NB4 (cell line): ENCODE results near the gene TEAD4.

Experiments
- CTCF ChIP-seq: IDR thresholded peaks from one replicate; pipeline ENCODE4 v1.5.1; 2012; ENCODE audit warnings: low read depth, low read length
- POLR2A ChIP-seq: IDR thresholded peaks from 2 replicates; pipeline ENCODE4 v1.6.1; 2011; ENCODE audit warnings: mild to moderate bottlenecking; ENCODE audit not compliant: insufficient read length; ENCODE audit errors: extremely low read depth

- TF ChIP-seq CTCF (no peak), POLR2A (no peak)
Measured at GRCh38 chr12:2934371-2934770, 24.8 kb upstream of the TEAD4 start.
